ENCODE results near the gene DLGAP5.

DLGAP5 gene

DNA sequence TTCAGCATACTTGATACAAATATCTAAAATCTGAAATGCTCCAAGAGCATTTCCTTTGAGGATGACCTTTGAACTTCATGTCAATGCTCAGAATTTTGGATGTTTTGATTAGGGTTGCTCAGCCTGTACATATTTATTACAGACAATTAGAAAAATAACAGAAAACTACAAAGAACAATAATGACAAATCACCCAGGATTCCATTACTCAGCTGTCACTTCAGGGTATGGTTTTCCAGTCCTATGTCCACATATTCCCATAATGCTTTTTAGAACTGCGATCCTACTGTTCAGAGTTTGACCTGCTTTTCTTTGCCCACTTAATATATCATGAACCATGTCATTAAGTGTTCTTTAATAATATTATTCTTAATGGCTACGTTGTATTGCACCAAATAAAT lies 11.4 kb downstream of the DLGAP5 start:
- Histone ChIP-seq H3K9ac (ENCODE audit: low read length) (no peak overlapping the region), H3K9me3 (ENCODE audit: insufficient read depth, low read length) (no peaks in the 10 kb centered on the region), H3F3A (ENCODE audit: insufficient read depth) (peaks cover 8% of the 10 kb centered on the region; the same call in 1 of the 2 replicates), H2AFZ (ENCODE audit: low read depth, low read length, severe bottlenecking) (no peak overlapping the region), H3K27me3 (ENCODE audit: low read length) (no peaks in the 10 kb centered on the region), H3K36me3 (ENCODE audit: low read length) (peaks cover 65% of the 10 kb centered on the region), H4K20me1 (ENCODE audit: low read depth, low read length) (no peaks in the 10 kb centered on the region), H3K27ac (ENCODE audit: low read depth, low read length) (no peak overlapping the region), H3K79me2 (ENCODE audit: insufficient read depth, low read length) (peaks cover 21% of the 10 kb centered on the region; the same call in 1 of the 2 replicates), H3K9me2 (replicated peaks; ENCODE audit: insufficient read depth, low read length) (no peaks in the 10 kb centered on the region), H3K4me3 (ENCODE audit: insufficient read depth, low read length, poor library complexity, severe bottlenecking) (no peak overlapping the region), H3K4me2 (ENCODE audit: low read depth, low read length, poor library complexity, severe bottlenecking) (no peak overlapping the region)
- TF ChIP-seq CTCF (IDR thresholded peaks at IDR 0.05; ENCODE audit: insufficient read depth, low read length, poor library complexity, severe bottlenecking) (no peak), EZH2phosphoT487 (conservative IDR thresholded peaks at IDR 0.05; ENCODE audit: low read length) (no peak)

GRCh38 chr14:55170526-55170925 lies 20.9 kb downstream of the DLGAP5 start:
- Histone ChIP-seq H3K9ac (ENCODE audit: low read length) (no peak overlapping the region), H3K9me3 (ENCODE audit: insufficient read depth, low read length) (no peaks in the 10 kb centered on the region), H3K79me2 (ENCODE audit: insufficient read depth, low read length) (no peaks in the 10 kb centered on the region), H3K4me2 (ENCODE audit: low read depth, low read length, poor library complexity, severe bottlenecking) (no peak overlapping the region), H3K36me3 (ENCODE audit: low read length) (peaks cover 33% of the 10 kb centered on the region), H3K27me3 (ENCODE audit: low read length) (no peaks in the 10 kb centered on the region), H3K4me3 (ENCODE audit: insufficient read depth, low read length, poor library complexity, severe bottlenecking) (no peak overlapping the region), H3K27ac (ENCODE audit: low read depth, low read length) (no peak overlapping the region), H2AFZ (ENCODE audit: low read depth, low read length, severe bottlenecking) (no peak overlapping the region), H3K9me2 (replicated peaks; ENCODE audit: insufficient read depth, low read length) (no peaks in the 10 kb centered on the region), H3F3A (ENCODE audit: insufficient read depth) (peaks cover 3% of the 10 kb centered on the region; the same call in 1 of the 2 replicates), H4K20me1 (ENCODE audit: low read depth, low read length) (no peaks in the 10 kb centered on the region)
- TF ChIP-seq CTCF (IDR thresholded peaks at IDR 0.05; ENCODE audit: insufficient read depth, low read length, poor library complexity, severe bottlenecking) (no peak), EZH2phosphoT487 (conservative IDR thresholded peaks at IDR 0.05; ENCODE audit: low read length) (no peak)

- Histone ChIP-seq H3K79me2 (ENCODE audit: insufficient read depth, low read length) (no peaks in the 10 kb centered on the region), H4K20me1 (ENCODE audit: low read depth, low read length) (no peaks in the 10 kb centered on the region), H3K9me2 (replicated peaks; ENCODE audit: insufficient read depth, low read length) (no peaks in the 10 kb centered on the region), H3K27ac (ENCODE audit: low read depth, low read length) (no peak overlapping the region), H3K4me3 (ENCODE audit: insufficient read depth, low read length, poor library complexity, severe bottlenecking) (no peak overlapping the region), H3K9ac (ENCODE audit: low read length) (no peak overlapping the region), H3F3A (ENCODE audit: insufficient read depth) (peaks cover 4% of the 10 kb centered on the region; the same call in 1 of the 2 replicates), H2AFZ (ENCODE audit: low read depth, low read length, severe bottlenecking) (no peak overlapping the region), H3K27me3 (ENCODE audit: low read length) (no peaks in the 10 kb centered on the region), H3K36me3 (ENCODE audit: low read length) (peaks cover 50% of the 10 kb centered on the region), H3K4me2 (ENCODE audit: low read depth, low read length, poor library complexity, severe bottlenecking) (no peak overlapping the region), H3K9me3 (ENCODE audit: insufficient read depth, low read length) (no peaks in the 10 kb centered on the region)
- TF ChIP-seq CTCF (IDR thresholded peaks at IDR 0.05; ENCODE audit: insufficient read depth, low read length, poor library complexity, severe bottlenecking) (no peak), EZH2phosphoT487 (conservative IDR thresholded peaks at IDR 0.05; ENCODE audit: low read length) (no peak)
Observed at GRCh38 chr14:55160989-55161388, 30.4 kb downstream of the DLGAP5 start.
